Smooth muscle cell (in vitro differentiated cells): ENCODE results near the gene ARHGEF28. TPM values are rescaled to one million over a fixed set of nuclear protein-coding genes. Genes with fewer than 3 reads are reported as not detected.

Experiments
- DNase-seq: peaks from one replicate; lab custom pipeline; 2025; ENCODE audit not compliant: unreplicated experiment; lab: John Stamatoyannopoulos, UW
- H2AFZ ChIP-seq: fragments of 200-600 bp; sonication (generic); 2 replicates; pipeline ENCODE4 v1.6.0; 2016; ENCODE audit warnings: antibody characterized with exemption, low read depth, mild to moderate bottlenecking
- H3F3A ChIP-seq: fragments of 200-600 bp; sonication (generic); 2 replicates; pipeline ENCODE4 v1.6.0; 2017; ENCODE audit warnings: antibody characterized with exemption, low read depth
- H3K27ac ChIP-seq: fragments of 200-600 bp; sonication (generic); 2 replicates; pipeline ENCODE4 v1.5.1; 2016; ENCODE audit warnings: low read depth, mild to moderate bottlenecking
- H3K27me3 ChIP-seq: fragments of 200-600 bp; sonication (generic); 2 replicates; pipeline ENCODE4 v1.6.1; 2016; ENCODE audit warnings: low read depth, mild to moderate bottlenecking
- H3K36me3 ChIP-seq: fragments of 200-600 bp; sonication (generic); 2 replicates; pipeline ENCODE4 v1.5.1; 2016; ENCODE audit warnings: low read depth
- H3K4me1 ChIP-seq: fragments of 200-600 bp; sonication (generic); 2 replicates; pipeline ENCODE4 v1.5.1; 2016; ENCODE audit warnings: low read depth
- H3K4me2 ChIP-seq: fragments of 200-600 bp; sonication (generic); 2 replicates; pipeline ENCODE4 v1.6.0; 2016; ENCODE audit warnings: mild to moderate bottlenecking
- H3K4me3 ChIP-seq: fragments of 200-600 bp; sonication (generic); 2 replicates; pipeline ENCODE4 v1.5.1; 2016; ENCODE audit warnings: mild to moderate bottlenecking
- H3K79me2 ChIP-seq: fragments of 200-600 bp; sonication (generic); 2 replicates; pipeline ENCODE4 v1.6.0; 2016; ENCODE audit warnings: low read depth, mild to moderate bottlenecking
- H3K9ac ChIP-seq: fragments of 200-600 bp; sonication (generic); 2 replicates; pipeline ENCODE4 v1.6.0; 2016; ENCODE audit warnings: low read depth
- H3K9me3 ChIP-seq: fragments of 200-600 bp; sonication (generic); replicated peaks from 2 replicates; pipeline ENCODE4 v1.5.1; 2016; ENCODE audit warnings: low read depth
- H4K20me1 ChIP-seq: fragments of 200-600 bp; sonication (generic); 2 replicates; pipeline ENCODE4 v1.6.0; 2016; ENCODE audit warnings: low read depth
- CTCF ChIP-seq: fragments of 200-600 bp; sonication (generic); IDR thresholded peaks from 2 replicates; pipeline ENCODE4 v1.5.1; 2017; ENCODE audit warnings: borderline replicate concordance, mild to moderate bottlenecking, antibody characterized with exemption; ENCODE audit not compliant: insufficient read depth, poor library complexity, severe bottlenecking
- WGBS: methylation state at CpG from one replicate; pipeline ENCODE4 v1.1.7; 2016; ENCODE audit warnings: low lambda C conversion rate; 5-methylcytosine and 5-hydroxymethylcytosine counted together
- polyA plus RNA-seq: library from polyadenylated mRNA; unstranded; fragments of >200 nt; fragmentation: Nextera tagmentation; extraction: Ambion mirVana; gene quantifications from 2 replicates; pipeline ENCODE4 v1.2.1, GENCODE V29; 2016
- total RNA-seq: library from RNA; depleted of rRNA; stranded (reverse); fragments of >200 nt; gene quantifications from 2 replicates; pipeline ENCODE4 v1.2.3, GENCODE V29; 2014

Gene ARHGEF28
- total and polyA plus RNA-seq, 2 experiments from 2014 or later, result 0.19 to 0.90 TPM

GRCh38 chr5:73867345-73868335 is 241.6 kb downstream of the ARHGEF28 start:
- Histone ChIP-seq H4K20me1 (no peaks in the 10 kb centered on the region), H3K4me3 (no peak overlapping the region), H2AFZ (no peak overlapping the region), H3F3A (no peaks in the 10 kb centered on the region), H3K36me3 (no peaks in the 10 kb centered on the region), H3K4me2 (no peak overlapping the region), H3K9ac (no peak overlapping the region), H3K79me2 (no peaks in the 10 kb centered on the region), H3K27me3 (peaks cover 8% of the 10 kb centered on the region), H3K27ac (no peak overlapping the region), H3K9me3 (no peaks in the 10 kb centered on the region), H3K4me1 (no peaks in the 10 kb centered on the region)
- DNase-seq, result no peak
- no peak for TF ChIP-seq CTCF
- WGBS, result 74% methylated on average over 5 of the region's 5 CpGs

GRCh38 chr5:73883646-73884045 is 257.6 kb downstream of the ARHGEF28 start:
- DNase-seq, result no peak
- no peaks in the 10 kb centered on the region for H3K4me1 ChIP-seq
- H4K20me1 ChIP-seq, result no peaks in the 10 kb centered on the region
- no peak overlapping the region for H3K4me2 ChIP-seq
- no peak overlapping the region for H3K9ac ChIP-seq
- WGBS, result 88% methylated on average over 7 of the region's 7 CpGs
- TF ChIP-seq CTCF, result no peak
- H3K9me3 ChIP-seq, result no peaks in the 10 kb centered on the region
- H3K27ac ChIP-seq, result no peak overlapping the region
- no peaks in the 10 kb centered on the region for H3F3A ChIP-seq
- peaks cover 16% of the 10 kb centered on the region for H3K27me3 ChIP-seq
- H2AFZ ChIP-seq, result no peak overlapping the region
- no peaks in the 10 kb centered on the region for H3K36me3 ChIP-seq
- H3K4me3 ChIP-seq, result no peak overlapping the region
- H3K79me2 ChIP-seq, result no peaks in the 10 kb centered on the region

GRCh38 chr5:73887688-73888087 is 261.7 kb downstream of the ARHGEF28 start:
- H3K9ac ChIP-seq, result no peak overlapping the region
- H3K27ac ChIP-seq, result no peak overlapping the region
- H3K4me2 ChIP-seq, result no peak overlapping the region
- peaks cover 26% of the 10 kb centered on the region for H3K27me3 ChIP-seq
- H3F3A ChIP-seq, result no peaks in the 10 kb centered on the region
- no peaks in the 10 kb centered on the region for H4K20me1 ChIP-seq
- DNase-seq, result no peak
- H3K79me2 ChIP-seq, result no peaks in the 10 kb centered on the region
- no peak overlapping the region for H2AFZ ChIP-seq
- H3K4me3 ChIP-seq, result no peak overlapping the region
- H3K4me1 ChIP-seq, result no peaks in the 10 kb centered on the region
- TF ChIP-seq CTCF, result no peak
- WGBS, result 87% methylated on average over 3 of the region's 4 CpGs
- no peaks in the 10 kb centered on the region for H3K9me3 ChIP-seq
- H3K36me3 ChIP-seq, result no peaks in the 10 kb centered on the region
